Choroid plexus epithelial cell (primary cell): Measurements from ENCODE around the gene TSPAN4.

ENCODE experiments used
- DNase-seq: peaks from one replicate; pipeline ENCODE4 v3.0.0-alpha.2; 2010; ENCODE audit warnings: low read depth
- H3K4me3 ChIP-seq: 2 replicates; pipeline ENCODE4 v1.5.1; 2011; ENCODE audit warnings: low read depth, mild to moderate bottlenecking, control low read depth, low read length, moderate library complexity
- TF ChIP-seq, protein P1 (sequence below): conservative IDR thresholded peaks from 2 replicates; pipeline ENCODE4 v1.5.1; 2011; ENCODE audit warnings: low read depth, mild to moderate bottlenecking, control low read depth, inconsistent platforms, low read length, moderate library complexity

The TSPAN4 gene

GRCh38 chr11:813072-813455, 29.6 kb upstream of the TSPAN4 start:
- no peak for DNase-seq
- TF ChIP-seq, protein P1, sequence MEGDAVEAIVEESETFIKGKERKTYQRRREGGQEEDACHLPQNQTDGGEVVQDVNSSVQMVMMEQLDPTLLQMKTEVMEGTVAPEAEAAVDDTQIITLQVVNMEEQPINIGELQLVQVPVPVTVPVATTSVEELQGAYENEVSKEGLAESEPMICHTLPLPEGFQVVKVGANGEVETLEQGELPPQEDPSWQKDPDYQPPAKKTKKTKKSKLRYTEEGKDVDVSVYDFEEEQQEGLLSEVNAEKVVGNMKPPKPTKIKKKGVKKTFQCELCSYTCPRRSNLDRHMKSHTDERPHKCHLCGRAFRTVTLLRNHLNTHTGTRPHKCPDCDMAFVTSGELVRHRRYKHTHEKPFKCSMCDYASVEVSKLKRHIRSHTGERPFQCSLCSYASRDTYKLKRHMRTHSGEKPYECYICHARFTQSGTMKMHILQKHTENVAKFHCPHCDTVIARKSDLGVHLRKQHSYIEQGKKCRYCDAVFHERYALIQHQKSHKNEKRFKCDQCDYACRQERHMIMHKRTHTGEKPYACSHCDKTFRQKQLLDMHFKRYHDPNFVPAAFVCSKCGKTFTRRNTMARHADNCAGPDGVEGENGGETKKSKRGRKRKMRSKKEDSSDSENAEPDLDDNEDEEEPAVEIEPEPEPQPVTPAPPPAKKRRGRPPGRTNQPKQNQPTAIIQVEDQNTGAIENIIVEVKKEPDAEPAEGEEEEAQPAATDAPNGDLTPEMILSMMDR = no peak
- no peak overlapping the region for H3K4me3 ChIP-seq

DNA sequence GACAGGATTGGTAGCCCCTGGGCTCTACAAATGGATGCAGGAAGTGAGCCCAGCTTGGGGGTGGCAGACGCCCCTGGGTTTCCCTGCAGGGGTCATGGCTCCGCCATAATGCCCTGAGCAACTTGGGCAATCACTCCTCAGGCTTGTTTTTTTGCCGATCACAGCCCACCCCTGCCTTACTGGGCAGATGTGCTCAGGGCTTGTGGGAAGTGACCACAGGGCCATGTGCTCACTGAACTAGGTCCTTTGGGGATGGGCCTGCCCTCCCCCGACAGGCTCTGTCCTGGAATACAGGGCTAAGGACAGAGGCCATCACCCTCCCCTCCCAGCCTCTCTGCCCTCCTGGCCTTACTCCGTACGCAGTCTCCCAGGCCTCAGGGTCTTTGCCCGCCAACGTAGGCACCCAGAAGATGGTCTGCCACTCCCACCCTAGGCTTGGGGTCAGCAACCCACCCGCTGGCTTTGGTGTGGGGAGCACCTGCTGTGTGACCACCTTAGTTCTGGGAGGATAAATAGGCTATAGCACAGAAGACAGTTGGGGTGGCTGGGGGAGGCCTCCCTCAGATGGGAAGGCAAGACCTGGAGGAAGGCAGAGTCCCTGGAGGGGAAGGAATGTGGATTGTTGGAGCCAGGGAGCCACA, 29.1 kb upstream of the TSPAN4 start:
- TF ChIP-seq, protein P1 = no peak
- H3K4me3 ChIP-seq = no peak overlapping the region
- DNase-seq = no peak

- H3K4me3 ChIP-seq = no peak overlapping the region
- TF ChIP-seq, protein P1 = no peak
- DNase-seq = no peak
Measured at GRCh38 chr11:815675-816432, 26.8 kb upstream of the TSPAN4 start.

GRCh38 chr11:816433-816779, 26.2 kb upstream of the TSPAN4 start:
- TF ChIP-seq, protein P1 = no peak
- H3K4me3 ChIP-seq = no peak overlapping the region
- no peak for DNase-seq

- no peak for DNase-seq
- peak within 1 kb of the TSS; percentile 72 for H3K4me3 ChIP-seq
- TF ChIP-seq, protein P1 = no peak
Measured at GRCh38 chr11:818396-819128, 24.1 kb upstream of the TSPAN4 start, which contains the start of gene PNPLA2. Gene PNPLA2, plus strand, starts transcription at chr11:818914. Its CDS starts 805 bp downstream, at chr11:819719.

- peak overlapping the region; percentile 72 for H3K4me3 ChIP-seq
- TF ChIP-seq, protein P1 = no peak
- DNase-seq = peak; percentile 84
Measured at GRCh38 chr11:819129-819931, 23.3 kb upstream of the TSPAN4 start.
